Fibroblast of skin of left quadriceps (primary cell): ENCODE measurements around the gene SIGMAR1.
"Not testable (repeated sequence)": the region's sequence is repeated elsewhere in the genome, so short reads cannot be mapped to it uniquely, and the experiment has no call there.

Experiments used
- DNase-seq, 2 experiments: peaks; one replicate each; pipeline ENCODE4 v3.0.0-alpha.2; 2013; ENCODE audit warnings: low read depth in 2 of 2

SIGMAR1 gene

DNA sequence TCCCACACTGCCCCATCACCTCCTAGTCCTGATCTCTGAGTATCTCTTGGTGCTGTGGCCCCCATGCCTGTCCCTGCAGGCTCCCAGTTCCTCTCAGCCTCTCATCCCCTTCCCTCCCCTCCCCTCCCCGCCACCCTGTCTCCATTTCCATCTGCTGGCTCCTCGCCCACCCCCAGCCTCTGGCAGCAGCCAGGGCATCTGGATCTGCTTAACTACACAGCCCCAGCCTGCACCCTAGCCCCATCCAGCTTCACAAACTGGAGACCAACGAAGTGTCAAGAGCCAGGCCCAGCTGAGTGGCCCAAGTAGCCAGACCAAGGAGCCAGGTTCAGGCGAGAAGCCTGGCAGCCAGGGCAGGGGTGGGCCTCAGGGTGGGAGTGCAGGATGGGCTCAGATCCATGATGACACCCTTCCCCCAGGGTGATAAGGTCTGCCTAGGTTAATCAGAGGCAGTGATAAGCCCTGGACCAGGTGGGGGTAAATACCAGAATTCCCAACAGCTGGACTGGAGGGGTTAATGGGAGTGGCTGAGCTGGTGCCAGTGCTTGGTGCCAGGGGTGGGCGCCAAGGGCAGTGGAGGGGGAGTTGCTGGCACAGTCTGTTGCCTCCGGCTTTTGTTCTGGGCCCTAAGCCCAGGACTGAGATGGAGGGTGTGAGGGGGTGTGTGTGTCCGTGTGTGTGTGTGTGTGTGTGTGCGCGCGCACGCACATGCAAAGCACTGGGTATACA is 16.9 kb upstream of the SIGMAR1 start:
- peak in 1 of 2 experiments; percentile 80 for DNase-seq

DNA sequence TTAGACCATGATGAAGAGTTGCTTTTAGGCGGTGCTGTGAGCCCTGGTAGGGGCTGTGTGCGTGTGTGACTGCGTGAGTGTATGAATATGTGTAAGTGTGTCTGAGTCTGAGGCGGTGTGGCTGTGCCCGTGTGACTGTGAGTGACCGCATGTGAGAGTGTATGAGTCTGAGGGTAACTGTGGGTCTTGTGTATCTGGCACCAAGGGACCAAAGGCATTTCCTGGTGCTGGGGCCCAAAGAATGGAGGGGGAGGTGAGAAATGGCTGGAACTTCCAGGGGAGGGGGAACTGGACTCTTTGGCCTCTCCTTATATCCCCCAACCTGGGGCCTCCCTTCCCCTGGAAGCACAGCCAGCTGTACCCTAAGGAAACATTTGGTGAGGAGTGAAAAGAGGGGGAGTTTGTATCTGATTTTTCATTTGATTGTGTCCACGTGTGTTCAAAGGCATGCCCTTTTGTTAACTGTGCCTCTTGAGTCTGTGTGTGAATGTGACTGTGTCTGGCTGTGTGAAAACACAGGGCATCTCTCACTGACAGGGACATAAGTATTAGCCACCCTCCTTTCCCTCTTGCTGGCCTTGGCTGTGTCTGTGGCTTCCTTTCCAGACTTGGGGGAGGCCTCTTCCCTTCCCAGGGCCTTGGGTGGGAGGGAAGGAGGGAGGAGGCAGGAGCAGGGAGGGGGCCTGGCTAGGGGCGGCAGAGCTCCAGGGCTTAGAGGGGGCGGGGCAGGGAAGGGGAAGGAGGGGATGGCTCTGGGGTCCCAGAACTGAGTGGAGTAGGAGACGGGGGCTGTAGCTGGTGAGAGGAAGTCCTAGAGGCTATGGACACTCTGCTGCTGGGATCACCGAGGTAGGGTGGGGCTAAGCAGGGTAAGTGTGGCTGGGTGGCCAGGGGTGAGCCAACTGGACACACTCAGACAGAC is 15.8 kb upstream of the SIGMAR1 start:
- no peak for DNase-seq

DNA sequence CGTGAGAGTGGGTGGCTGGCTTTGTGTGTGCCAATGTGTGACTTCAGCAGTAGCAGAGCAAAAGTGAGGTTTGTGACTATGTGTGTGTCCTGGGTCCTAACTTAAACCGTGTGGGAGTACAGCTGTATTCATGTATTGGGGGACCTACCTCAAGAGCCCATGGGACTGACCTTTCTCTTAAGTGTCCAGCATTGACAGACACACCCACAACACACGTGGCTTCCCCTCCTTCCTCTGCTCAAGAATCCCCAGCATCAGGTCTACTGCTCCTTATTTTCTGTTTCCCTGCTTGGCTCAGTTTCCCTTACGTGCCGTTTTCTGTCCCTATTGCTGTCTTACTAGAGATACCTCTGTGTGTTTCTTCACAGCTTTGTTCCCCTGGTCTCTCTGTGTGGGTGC is 15.0 kb upstream of the SIGMAR1 start:
- no peak for DNase-seq

DNA sequence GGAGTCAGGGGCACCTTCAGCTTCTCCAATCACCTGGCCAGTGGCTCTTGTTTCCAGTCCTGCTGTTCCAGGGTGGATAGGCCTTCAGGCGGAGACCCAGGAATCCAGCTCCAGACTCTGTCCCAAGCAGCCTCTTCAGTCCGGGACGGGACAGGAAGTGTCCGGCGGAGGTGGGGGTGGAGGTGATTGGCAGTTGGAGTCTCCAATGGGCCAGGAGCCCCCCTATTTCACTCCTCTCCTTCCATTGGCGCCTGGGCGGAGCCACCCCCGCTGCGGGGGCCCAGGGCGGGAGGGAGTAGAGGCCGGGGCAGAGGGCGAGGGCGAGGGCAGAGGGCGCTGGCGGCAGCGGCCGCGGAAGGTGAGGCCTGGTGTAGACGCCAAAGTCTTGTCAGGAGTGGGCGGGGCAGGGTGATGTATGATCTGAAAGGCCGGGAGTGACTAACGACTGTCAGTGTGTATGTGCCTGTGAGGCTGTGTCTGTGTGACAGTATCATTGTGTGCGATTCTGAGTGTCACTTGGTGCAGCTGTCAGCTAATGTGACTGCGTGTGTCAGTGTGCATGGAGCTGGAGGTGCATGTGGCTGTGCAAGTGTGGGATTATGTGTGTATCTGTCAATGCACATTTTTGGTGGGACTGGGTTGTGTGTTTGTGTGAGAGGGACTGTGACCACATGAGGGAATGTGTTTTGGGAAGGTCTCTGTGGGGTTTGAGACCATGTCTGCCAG is 14.5 kb upstream of the SIGMAR1 start, which contains the start of gene IL11RA:
IL11RA (plus strand) TSS at position 310 of the 726 bp plus-strand sequence. CDS start 3,033 bp downstream, outside the sequence.
- DNase-seq: no peak

DNA sequence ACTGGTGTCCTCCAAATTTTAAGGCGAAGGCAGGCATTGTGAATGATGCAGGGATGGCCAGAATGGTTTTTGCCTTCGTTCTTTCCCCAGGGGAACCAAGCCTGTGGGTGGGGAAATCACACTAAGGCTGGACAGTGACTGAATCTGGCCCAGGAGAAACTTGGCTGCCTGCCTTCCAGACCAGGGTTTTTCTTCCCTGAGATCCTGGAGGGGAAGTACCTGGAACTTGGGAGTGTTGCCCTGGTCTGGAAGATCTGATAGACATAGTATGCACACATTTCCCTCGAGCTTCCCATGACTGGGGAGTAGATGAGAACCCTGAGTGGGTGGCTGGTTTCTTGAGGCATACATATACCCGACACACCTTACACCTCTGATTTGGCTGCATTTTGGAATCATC is 13.7 kb upstream of the SIGMAR1 start:
- DNase-seq: no peak

DNA sequence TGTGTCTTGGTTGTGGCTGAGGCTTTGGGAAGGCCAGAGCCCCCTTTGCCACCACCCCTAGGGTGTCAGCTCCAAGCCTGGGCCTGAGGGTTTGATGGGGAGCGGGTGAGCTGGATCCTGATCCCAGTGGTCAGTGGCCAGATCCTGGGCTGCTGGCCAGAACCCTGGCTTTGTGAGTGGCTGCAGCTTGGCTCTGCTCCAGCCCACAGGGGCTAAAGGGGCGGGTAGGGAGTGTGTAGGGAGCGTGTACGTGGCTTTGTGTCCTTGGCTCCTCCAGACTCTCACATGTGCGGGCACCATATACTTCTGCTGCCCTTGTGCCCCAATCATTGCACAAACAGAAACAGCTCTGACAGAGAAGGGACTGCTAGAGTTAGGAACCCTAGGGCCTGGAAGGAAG is 13.2 kb upstream of the SIGMAR1 start:
- DNase-seq: no peak

DNA sequence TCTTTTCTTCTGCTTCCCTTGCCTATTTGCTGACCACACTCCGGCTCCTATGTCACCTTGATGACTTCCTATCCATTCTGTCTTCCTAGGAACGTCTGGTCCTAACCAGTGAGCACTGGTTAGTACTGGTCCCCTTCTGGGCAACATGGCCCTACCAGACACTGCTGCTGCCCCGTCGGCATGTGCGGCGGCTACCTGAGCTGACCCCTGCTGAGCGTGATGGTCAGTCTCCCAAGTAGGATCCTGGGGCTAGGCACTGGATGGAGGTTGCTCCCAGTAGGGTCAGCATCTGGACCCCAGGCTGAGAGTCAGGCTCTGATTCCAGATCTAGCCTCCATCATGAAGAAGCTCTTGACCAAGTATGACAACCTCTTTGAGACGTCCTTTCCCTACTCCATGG is 11.1 kb upstream of the SIGMAR1 start:
- no peak for DNase-seq

DNA sequence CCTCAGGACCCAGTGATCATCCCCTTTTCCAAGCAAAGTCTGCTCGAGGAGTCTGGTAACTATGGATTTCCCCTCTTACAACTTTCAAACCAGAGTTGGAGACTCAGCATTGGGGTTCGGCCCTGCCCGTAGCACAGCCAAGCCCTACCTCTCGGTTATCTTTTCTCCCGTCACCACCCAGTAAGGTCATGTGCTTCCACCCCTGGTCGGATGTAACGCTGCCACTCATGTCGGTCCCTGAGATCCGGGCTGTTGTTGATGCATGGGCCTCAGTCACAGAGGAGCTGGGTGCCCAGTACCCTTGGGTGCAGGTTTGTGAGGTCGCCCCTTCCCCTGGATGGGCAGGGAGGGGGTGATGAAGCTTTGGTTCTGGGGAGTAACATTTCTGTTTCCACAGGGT is 10.1 kb upstream of the SIGMAR1 start:
- DNase-seq: no peak

DNA sequence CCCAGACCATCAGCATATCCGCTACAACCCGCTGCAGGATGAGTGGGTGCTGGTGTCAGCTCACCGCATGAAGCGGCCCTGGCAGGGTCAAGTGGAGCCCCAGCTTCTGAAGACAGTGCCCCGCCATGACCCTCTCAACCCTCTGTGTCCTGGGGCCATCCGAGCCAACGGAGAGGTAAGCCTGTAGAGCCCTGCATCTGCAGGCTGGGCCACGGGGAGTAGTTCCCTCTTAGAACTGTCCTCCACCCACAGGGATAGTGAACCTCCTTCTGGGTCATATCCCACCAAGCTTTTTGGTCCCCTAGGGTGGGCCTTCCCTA is 9.5 kb upstream of the SIGMAR1 start:
- no peak for DNase-seq

DNA sequence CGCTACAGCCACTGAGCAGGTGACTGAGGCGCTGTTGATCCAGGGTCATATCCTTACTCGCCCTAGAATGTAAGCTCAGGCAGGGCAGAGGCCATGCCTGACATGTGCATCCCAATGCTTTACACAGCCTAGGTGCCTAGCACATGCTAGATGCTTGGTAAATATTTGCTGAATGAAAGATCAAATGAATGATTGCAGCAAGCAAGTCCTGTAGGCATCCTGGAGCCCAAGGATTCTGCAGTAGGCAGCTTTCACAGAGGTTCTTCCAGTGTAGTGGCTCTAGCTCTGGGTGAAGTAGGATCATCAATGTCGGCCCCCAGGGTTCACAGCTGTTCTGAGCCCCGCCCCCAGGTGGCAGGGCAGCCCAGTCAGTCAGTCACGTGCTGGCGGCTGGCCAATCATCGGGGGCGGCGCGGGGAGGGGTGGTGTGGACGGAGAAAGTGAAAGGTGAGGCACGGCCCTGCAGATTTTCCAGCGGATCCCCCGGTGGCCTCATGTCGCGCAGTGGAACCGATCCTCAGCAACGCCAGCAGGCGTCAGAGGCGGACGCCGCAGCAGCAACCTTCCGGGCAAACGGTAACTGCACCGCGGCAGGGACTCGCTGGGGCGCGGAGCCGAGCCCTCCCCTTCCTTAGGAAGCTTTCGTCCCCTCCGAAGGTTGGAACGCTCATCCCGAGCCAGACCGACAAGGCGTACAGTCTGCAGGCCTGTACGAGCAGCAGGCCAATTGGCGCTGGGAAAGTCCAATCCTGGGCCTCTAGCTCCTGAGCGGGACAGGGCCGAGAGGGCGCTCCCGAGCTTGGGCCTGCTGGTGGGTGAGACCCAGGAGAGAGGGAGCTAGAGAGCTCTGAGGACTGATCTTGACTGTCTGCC is 8.9 kb upstream of the SIGMAR1 start, which contains the start of gene GALT:
GALT (plus strand) TSS at position 465 of the 873 bp plus-strand sequence; CDS start at position 495, 30 bp downstream.
- peak in 1 of 2 experiments; percentile 63 for DNase-seq

DNA sequence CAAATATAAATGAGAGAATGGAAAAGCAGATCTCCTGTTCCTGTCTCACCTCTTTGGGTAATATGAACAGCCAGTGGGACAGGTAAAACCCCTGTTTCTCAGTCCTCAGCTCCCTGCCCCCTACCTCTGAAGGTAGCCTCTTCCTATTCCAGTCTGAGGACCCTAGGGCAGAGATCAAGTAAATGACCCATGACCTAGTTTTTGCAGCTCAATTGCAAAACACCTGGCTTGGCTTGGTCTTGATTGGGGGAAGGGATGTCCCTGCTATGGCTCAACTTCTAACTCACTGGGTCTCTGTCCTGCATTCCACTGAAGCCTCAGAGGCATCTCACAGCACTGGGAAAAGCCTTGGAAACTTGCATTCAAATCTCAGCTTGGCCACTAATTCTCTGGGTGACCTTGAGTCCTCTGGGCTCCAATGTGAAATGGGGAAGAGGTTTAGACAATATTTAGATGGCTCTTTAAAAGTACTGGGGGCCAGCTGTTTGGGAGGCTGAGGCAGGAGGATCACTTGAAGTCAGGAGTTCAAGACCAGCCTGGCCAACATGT is 7.3 kb upstream of the SIGMAR1 start:
- no peak for DNase-seq

DNA sequence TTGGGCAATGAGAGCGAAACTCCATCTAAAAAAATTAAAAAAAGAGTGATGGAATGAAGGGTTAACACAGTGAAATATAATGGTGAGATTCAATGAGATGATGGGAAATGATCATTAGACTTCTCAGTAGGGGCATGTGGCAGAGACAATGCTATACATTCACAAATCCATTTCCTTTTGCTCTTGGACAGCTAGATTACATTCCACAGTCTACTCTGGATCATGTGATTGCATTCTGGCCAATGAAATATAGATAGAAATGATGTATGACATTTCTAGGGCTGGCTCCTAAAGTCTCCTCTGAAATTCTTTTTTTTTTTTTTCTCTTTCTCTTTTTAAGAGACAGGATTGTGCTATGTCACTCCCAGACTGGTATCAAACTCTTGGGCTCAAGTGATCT is 5.1 kb upstream of the SIGMAR1 start:
- no peak for DNase-seq

DNA sequence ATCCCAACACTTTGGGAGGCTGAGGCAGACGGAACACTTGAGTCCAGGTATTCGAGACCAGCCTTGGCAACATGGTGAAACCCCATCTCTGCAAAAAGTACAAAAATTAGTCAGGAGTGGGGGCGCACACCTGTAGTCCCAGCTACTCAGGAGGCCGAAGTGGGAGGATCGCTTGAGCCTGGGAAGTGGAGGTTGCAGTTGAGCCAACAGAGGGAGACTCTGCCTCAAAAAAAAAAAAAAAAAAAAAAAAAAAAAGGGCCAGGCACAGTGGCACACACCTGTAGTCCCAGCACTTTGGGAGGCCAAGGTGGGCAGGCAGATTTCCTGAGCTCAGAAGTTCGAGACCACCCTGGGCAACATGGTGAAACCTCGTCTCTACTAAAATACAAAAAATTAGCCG is 1.7 kb upstream of the SIGMAR1 start:
- DNase-seq: not testable (repeated sequence)

DNA sequence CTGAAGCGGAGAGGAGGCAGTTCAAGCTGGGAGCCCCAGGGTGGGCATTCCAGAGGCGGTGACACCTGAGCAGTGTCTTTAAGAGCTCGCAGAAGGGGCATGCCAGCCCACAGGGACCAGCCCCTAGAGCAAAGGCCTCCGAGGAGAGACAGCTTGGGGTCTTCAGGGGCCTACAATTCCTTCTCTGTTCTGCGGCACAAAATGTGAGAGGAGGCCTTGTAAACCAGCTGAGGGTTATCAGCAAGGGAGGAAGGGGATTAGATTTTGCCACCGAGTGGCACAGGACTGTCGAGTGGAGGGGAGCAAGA is 505 bp upstream of the SIGMAR1 start:
- no peak for DNase-seq

DNA sequence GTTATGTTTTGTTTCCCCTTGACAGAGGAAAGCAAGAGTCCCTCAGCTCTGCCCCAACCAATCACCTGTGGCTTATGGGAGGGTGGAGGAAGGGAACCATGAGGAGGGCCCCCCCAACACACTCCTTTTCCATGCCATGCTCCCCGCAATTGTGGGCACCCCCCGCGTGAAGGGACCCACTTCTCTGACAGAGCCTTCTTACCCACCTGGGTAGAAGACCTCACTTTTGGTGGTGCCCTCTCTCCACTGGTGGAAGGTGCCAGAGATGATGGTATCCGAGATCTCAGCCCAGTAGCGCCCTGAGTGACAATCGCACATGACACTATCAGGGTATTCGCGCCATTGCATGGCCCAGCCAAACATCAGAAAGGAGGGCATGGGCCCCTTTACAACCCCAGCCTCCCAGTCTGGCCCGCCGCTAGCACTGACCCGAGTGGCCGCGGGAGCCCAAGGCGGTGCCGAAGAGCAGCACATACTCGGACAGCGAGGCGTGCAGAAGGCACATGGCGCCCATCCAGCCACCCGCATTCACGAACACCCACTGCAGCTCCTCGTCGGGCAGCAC is 714 bp downstream of the SIGMAR1 start:
- no peak for DNase-seq

DNA sequence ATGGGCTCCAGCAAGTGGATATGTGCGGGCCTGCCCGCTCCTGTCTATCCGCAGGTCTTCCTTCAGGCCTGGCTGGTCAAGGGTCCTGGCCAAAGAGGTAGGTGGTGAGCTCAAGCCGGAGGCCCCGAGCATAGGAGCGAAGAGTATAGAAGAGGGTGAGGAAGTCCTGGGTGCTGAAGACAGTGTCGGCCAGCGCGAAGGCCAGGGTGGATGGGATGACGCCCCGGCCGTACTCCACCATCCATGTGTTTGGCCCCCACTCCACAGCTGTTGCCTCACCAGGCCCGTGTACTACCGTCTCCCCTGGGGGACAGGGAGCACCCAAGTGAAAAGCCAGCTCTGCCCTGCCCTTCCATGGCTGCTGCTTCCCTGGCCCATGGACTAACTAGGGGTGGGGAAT is 2.0 kb downstream of the SIGMAR1 start:
- no peak for DNase-seq

DNA sequence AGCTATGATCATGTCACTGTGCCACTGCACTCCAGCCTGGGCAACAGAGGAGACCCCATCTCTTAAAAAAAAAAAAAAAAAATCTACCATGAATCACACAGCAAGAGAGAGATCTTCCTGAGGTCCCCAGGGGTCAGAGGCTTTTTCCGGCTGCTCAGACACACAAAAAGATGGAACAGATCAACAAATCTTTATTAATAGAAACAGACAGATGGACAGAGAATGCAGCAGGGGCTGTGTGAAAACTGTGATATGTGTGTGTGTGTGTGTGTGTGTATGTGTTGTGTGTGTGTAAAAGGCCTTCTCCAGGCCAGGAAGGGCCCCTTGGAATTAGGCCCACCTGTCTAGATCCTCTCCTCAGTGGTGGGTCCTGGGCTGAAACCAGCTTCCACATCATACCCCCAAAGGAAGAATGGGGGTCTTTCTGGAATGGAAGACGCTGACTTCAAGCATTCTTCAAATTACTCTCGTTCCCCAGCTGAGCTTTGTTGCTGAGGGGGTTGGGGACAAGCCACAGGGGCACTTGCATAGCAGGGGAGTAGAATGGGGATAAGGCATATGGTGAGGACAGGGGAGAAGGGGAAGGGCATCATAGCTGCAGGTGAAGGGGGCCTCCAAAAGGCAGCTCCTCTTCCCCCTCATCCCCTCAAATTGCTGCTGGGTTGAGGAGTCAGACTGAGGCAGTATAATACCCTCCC is 2.9 kb downstream of the SIGMAR1 start:
- no peak for DNase-seq

DNA sequence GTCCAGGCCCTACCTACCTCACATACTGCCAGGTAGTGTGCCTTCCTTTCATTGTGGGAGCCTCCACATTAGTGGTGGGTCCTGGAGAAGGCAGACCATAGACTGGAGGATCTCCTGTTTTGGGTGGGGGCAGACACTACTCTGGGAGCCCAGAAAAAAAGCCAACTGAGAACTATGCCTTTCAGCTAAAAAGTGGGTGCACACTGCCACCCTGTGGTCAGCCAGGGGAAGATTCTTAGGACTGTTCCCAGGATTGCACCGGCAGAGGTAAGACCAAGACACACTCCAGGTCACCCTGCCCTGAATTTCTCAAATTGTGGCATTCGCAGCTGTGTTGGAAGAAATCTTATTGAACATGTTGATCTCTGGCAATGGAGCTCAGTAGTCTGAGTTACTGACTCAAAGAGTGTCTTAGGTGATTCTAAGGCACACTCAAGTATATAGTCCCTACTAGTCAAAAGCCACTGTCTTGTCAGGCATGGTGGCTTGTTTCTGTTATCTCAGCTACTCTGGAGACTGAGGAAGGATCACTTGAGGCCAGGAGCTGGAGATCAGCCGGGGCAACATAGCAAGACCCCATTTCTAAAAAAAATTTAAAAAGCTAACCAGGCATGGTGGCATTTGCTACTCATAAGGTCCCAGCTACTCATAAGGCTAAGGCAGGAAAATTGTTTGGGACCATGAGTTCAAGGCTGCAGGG is 3.6 kb downstream of the SIGMAR1 start:
- no peak for DNase-seq

DNA sequence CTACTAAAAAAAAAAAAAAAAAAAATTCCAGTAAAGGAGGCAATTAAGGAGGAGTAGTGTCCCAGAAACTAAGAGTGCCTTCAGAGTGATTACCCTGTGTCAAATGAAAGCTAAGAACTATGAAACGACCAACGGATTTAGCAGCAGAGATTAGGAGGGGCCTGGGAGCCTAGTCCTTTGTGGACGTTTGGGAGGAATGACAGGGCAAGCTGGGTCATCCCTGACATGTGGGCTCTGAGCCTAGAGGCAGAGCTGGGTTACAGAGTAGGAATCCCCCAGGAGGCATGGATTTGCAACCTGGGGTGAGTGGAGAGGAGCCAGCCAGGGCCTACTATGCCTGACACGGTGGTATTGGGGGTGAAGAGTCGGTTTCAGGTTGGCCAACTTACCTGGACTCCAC is 4.4 kb downstream of the SIGMAR1 start:
- no peak for DNase-seq
